Measurements from ENCODE around the gene UNC13A. TPM values are rescaled to one million over a fixed set of nuclear protein-coding genes. Genes with fewer than 3 reads are reported as not detected.

The UNC13A gene
- total and polyA plus RNA-seq, 2 donors (not counting 3 experiments of a cell fraction or from before 2014, with no cell fraction given): 0.04 to 0.09 TPM

DNA sequence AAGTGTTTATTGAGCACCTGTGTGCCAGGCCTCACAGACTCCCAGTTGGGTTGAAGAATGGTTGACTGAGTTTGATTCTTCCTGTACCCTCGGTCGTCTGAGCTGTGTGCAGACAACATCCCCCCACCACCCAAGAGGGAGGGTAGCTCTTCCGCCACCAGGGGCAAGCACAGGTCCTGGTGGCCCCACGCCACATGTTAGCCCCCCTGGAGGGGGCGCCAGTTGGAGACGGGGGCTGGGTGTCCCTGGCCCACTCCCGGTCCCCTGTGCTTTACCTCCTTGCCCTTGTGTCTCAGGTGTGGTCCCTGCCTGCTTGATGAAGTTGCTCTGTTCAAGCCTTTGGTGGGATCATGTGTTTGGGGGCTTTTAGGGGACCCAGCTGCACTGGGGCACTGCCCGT, 105.5 kb downstream of the UNC13A start:
- no peaks in the 10 kb centered on the region for H3K27me3 ChIP-seq (ENCODE audit: control insufficient read depth in 2 of 2, insufficient read depth in 2 of 2, low read length in 2 of 2)
- FAIRE-seq (no peak), DNase-seq (ENCODE audit: low read depth, low spot score) (no peak)
- no peak overlapping the region for H3K27ac ChIP-seq (ENCODE audit: insufficient read depth, low read depth, low read length)
- peaks cover 12 to 43% of the 10 kb centered on the region in 2 experiments for H3K36me3 ChIP-seq (ENCODE audit: control insufficient read depth in 2 of 2, extremely low read depth in 1 of 2, insufficient read depth in 2 of 2, low read length in 2 of 2)
- TF ChIP-seq JUN (IDR thresholded peaks at IDR 0.05; ENCODE audit: borderline replicate concordance, insufficient read depth, insufficient read length, low read depth): no peak
- no peak for TF ChIP-seq MYC (IDR thresholded peaks at IDR 0.05; ENCODE audit: low read depth, low read length)
- TF ChIP-seq MAX (IDR thresholded peaks at IDR 0.05; ENCODE audit: insufficient read depth, insufficient read length): no peak
- TF ChIP-seq POLR2A (IDR thresholded peaks at IDR 0.05; ENCODE audit: low read depth, low read length): no peak
- no peak for TF ChIP-seq EZH2 (IDR thresholded peaks at IDR 0.05; ENCODE audit: borderline replicate concordance, low read depth, low read length, severe bottlenecking)
- no peak for TF ChIP-seq POLR2AphosphoS5 (IDR thresholded peaks at IDR 0.05; ENCODE audit: insufficient read depth, low read depth, low read length)
- TF ChIP-seq FOS (IDR thresholded peaks at IDR 0.05; ENCODE audit: borderline replicate concordance, insufficient read depth, low read length): no peak
- H2AFZ ChIP-seq (ENCODE audit: low read depth, low read length): no peak overlapping the region
- POLR2A ChIA-PET: interaction anchor here (0.6 kb wide), 1 partner anchor 25 kb away, joined by 4 read pairs; no protein-coding TSS in a partner anchor
- no peaks in the 10 kb centered on the region for H3K9me3 ChIP-seq (replicated peaks; ENCODE audit: control insufficient read depth, insufficient read depth, low read length)
- H3K4me1 ChIP-seq (ENCODE audit: control insufficient read depth, extremely low read depth, insufficient read depth, low read length): no peaks in the 10 kb centered on the region
- no peak overlapping the region for H3K9ac ChIP-seq (replicated peaks; ENCODE audit: extremely low read depth, insufficient read depth, low read length)
- no peaks in the 10 kb centered on the region for H3K79me2 ChIP-seq (ENCODE audit: control insufficient read depth, insufficient read depth, low read length)
- H3K9me1 ChIP-seq (replicated peaks; ENCODE audit: control insufficient read depth, extremely low read depth, insufficient read depth, low read length): no peaks in the 10 kb centered on the region
- no TSS peak for BruUV-seq (replicated peaks)
- intact Hi-C loops (cut with micrococcal nuclease) (no loop called here), dilution Hi-C loops (cut with MboI; ENCODE audit: extremely low pct_ligation_motif_present, low sequenced_read_pairs) (no loop called here)
- CTCF ChIA-PET: interaction anchor here (1.5 to 1.8 kb wide), 2 partner anchors 9 to 184 kb away, joined by 5 to 7 read pairs; no protein-coding TSS in a partner anchor
- no peak overlapping the region for H3K4me2 ChIP-seq (ENCODE audit: insufficient read depth, low read length)
- H3K4me3 ChIP-seq (replicated peaks in 1 of 3; ENCODE audit: insufficient read depth in 1 of 3, low read depth in 1 of 3, low read length in 3 of 3): no peak overlapping the region
- no peaks in the 10 kb centered on the region for H4K20me1 ChIP-seq (replicated peaks; ENCODE audit: control insufficient read depth, extremely low read depth, insufficient read depth, low read length)

DNA sequence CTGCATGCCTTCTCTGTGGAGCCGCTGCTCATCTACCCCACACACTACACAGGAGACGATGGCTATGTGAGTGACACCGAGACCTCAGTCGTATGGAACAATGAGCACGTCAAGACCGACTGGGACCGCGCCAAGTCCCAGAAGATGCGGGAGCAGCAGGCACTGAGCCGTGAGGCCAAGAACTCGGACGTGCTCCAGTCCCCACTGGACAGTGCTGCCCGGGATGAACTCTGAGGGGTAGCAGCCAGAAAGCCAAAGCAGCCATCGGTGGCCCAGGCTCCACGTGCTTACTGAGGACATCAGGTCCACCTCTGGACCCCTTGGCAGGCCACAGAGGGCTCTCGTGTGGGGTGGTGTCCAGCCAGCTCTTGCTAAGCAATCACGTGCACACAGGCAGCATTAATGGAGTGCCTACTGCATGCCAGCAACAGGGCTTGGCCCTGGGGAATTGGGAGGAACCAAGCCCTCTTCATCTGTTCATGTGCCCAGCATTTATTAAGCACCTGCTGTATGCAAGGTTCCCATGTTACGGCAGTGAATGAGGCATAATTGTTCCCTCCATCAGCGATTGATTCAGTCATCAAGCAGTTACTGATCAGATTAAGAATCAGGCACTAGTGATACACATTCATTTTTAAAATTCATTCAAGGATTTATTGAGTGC, 106.8 kb downstream of the UNC13A start:
- no peak overlapping the region for H3K4me2 ChIP-seq (ENCODE audit: insufficient read depth, low read length)
- dilution Hi-C loops (cut with MboI; ENCODE audit: extremely low pct_ligation_motif_present, low sequenced_read_pairs): no loop called here
- H3K27me3 ChIP-seq (ENCODE audit: control insufficient read depth in 2 of 2, insufficient read depth in 2 of 2, low read length in 2 of 2): no peaks in the 10 kb centered on the region
- no peaks in the 10 kb centered on the region for H3K9me3 ChIP-seq (replicated peaks; ENCODE audit: control insufficient read depth, insufficient read depth, low read length)
- no peak overlapping the region for H3K9ac ChIP-seq (replicated peaks; ENCODE audit: extremely low read depth, insufficient read depth, low read length)
- FAIRE-seq (no peak), DNase-seq (ENCODE audit: low read depth, low spot score) (no peak)
- H3K9me1 ChIP-seq (replicated peaks; ENCODE audit: control insufficient read depth, extremely low read depth, insufficient read depth, low read length): no peaks in the 10 kb centered on the region
- no peak overlapping the region for H3K27ac ChIP-seq (ENCODE audit: insufficient read depth, low read depth, low read length)
- no peaks in the 10 kb centered on the region for H3K79me2 ChIP-seq (ENCODE audit: control insufficient read depth, insufficient read depth, low read length)
- TF ChIP-seq GATA2 (IDR thresholded peaks at IDR 0.05; ENCODE audit: insufficient read depth, insufficient read length, low read depth, low read length) (no peak), MYC (IDR thresholded peaks at IDR 0.05; ENCODE audit: low read depth, low read length) (no peak), FOS (IDR thresholded peaks at IDR 0.05; ENCODE audit: borderline replicate concordance, insufficient read depth, low read length) (no peak), CTCF (IDR thresholded peaks at IDR 0.05; ENCODE audit: extremely low read depth in 1 of 2, insufficient read depth in 1 of 2, low read depth in 1 of 2, low read length in 2 of 2) (no peak), EZH2 (IDR thresholded peaks at IDR 0.05; ENCODE audit: borderline replicate concordance, low read depth, low read length, severe bottlenecking) (no peak)
- H3K4me1 ChIP-seq (ENCODE audit: control insufficient read depth, extremely low read depth, insufficient read depth, low read length): no peaks in the 10 kb centered on the region
- ChIA-PET POLR2A (no interaction called here), CTCF (interaction anchor here (0.5 to 0.7 kb wide), 2 partner anchors 8 to 185 kb away, joined by 3 read pairs; no protein-coding TSS in a partner anchor)
- no peaks in the 10 kb centered on the region for H4K20me1 ChIP-seq (replicated peaks; ENCODE audit: control insufficient read depth, extremely low read depth, insufficient read depth, low read length)
- intact Hi-C loops (cut with micrococcal nuclease): no loop called here
- H3K36me3 ChIP-seq (ENCODE audit: control insufficient read depth in 2 of 2, extremely low read depth in 1 of 2, insufficient read depth in 2 of 2, low read length in 2 of 2): peaks cover 18 to 50% of the 10 kb centered on the region in 2 experiments
- BruUV-seq (replicated peaks): no TSS peak
- H2AFZ ChIP-seq (ENCODE audit: low read depth, low read length): no peak overlapping the region
- no peak overlapping the region for H3K4me3 ChIP-seq (replicated peaks in 1 of 3; ENCODE audit: insufficient read depth in 1 of 3, low read depth in 1 of 3, low read length in 3 of 3)

All from endothelial cell of umbilical vein (primary cell).